ACHN (cell line): Measurements from ENCODE around the gene JAKMIP1.

Experiments used
- DNase-seq: peaks from one replicate; pipeline ENCODE4 v3.0.0-alpha.2; 2015
- in situ Hi-C: cut with HindIII; loops from 2 replicates; pipeline ENCODE4 v1.10.0; 2017; ENCODE audit warnings: low sequenced_read_pairs, low pct_ligation_motif_present, low pct_unique_long_range_greater_than_20kb

The JAKMIP1 gene

DNA sequence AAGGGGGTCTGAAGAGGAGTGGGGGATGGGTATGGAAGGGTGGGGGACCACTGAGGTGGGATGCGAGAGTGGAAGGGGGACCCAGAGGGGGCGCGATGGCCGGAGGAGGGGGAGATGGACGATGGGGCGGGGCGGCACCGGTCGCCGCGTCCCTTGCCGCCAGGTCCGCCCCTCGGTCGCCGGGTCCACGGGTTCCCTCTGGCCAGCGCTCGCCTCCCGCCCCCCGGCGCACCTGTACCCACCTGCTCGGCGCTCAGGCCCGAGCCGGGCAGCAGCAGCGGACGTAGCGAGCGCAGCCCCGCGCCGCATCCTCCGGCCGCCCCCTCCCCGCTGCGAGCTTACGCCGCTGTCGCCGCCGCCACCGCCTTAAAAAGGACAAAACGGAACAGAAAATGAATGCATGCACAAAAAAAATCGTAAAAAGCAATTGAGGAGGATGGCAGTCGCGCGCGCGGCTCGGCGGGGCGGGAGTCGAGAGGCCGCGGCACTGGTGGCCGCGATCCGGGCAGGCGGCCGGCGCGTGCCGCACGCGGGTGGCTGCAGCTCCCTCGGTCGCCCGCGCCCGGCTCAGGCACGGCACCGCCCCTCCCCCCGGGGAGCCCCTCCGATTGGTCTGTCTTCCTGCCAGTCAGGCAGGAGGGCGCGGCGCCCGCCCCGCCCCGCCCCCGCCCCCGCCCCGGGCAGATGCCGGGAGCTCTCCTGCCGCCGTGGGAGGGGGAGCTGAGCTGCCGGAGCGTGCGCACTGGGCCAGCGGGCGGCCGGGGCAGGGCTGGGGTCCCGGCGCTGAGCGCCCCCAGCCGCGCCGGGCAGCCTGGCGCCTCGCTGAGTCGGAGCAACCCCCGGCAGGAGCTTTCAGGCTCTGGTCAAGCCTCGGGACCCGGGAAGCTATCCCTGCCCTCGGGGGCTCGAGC lies at the start of gene JAKMIP1:
JAKMIP1 (minus strand) TSS at position 539 of the 911 bp plus-strand sequence. CDS start 87,699 bp downstream, outside the sequence.
- peak; percentile 54 for DNase-seq

DNA sequence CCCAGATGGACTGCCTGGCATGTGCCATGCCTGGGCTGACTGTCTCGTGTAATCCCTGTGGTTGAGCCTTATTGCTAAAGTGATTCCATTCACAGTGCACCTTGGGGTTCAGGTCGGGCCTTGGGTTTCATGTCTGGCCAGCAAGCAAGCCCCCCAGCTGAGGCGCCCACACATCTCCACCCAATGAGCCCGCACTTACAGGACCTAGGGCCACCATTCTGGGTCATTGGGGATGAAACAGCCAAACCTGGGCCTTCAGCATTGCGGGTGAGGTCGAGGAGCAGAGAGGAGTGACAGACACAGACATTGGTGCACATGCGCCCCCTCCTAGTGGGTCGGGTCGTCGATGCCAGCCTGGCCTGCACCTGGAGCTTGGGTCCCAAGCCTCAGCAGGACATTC lies 48.0 kb upstream of the JAKMIP1 start:
- DNase-seq = no peak
- in situ Hi-C loops = no loop called here

More for the DNA sequence above, at the start of gene JAKMIP1:
- in situ Hi-C loops = no loop called here

DNA sequence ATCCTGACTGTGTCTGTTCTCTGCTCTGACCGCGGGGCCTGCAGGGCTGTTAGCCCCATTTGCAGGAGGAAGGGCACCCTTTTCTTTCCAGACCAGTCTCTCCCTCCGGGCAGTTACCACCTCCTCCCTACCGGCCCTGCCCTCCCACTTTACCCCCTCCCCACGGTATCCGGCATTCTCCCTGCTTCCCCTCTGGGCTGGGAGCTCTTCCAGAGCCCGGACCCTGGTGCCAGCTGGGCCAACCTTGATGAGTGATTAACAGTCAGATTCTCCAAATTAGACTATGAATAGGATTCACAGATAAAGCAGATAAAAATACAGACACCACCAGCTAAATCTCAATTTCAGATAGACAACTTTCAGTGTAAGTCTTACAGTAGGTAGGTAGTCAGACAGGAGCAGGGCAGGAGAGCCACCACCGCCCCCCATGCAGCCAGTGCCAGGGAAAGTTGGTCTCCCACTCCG lies 45.9 kb upstream of the JAKMIP1 start:
- in situ Hi-C loops = no loop called here
- no peak for DNase-seq

DNA sequence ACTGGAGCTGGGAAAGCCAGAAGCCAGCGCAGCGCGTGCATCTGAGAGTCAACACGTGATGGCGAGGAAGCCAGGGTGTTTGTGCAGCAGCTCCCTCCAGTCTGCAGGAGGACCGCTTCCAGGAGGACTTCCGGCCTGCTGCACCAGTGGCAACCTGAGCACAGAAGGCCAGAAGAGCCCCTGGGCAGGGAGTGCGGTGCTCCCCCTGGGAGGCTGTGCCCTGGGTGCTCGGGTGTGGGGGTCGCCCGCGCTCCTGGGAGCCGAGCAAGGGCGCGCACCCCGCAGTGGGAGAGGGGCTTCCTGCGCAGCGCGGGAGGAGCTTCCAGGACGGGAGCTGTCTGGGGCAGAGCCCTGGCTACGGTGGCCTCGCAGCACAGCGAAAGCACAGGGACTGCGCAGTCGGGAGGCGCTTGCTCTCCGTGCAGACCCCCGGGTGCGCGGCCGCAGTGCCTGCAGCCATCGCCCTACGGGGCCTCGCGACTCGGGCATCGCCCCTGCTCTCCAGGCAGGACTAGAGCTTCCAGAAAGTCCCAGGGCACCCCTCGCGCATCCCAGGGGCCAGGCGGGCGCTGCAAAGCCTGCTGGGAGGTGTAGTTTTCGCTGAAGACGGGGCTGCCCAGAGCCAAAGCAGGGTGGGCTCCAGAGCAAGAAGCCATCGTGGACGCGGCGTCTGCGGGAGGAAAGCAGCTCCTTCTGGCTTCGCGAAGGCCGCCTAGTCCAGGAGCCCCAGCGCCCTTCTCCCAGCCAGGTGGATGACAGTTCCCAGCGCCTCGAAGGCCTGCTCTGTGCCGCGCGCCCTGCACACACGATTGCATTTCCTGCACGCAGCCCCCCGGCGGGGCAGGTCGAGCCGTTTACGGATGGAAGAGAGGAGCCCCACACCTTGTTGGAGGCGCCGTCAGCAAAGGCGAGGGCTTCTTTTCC lies 45.2 kb upstream of the JAKMIP1 start:
- no peak for DNase-seq
- in situ Hi-C loops = no loop called here

GRCh38 chr4:6242271-6243029 lies 42.1 kb upstream of the JAKMIP1 start:
- DNase-seq = no peak
- in situ Hi-C loops = no loop called here

GRCh38 chr4:6241062-6241845 lies 40.9 kb upstream of the JAKMIP1 start:
- DNase-seq = no peak
- in situ Hi-C loops = no loop called here

- DNase-seq = no peak
- in situ Hi-C loops = no loop called here
Observed at GRCh38 chr4:6239968-6240367, 39.6 kb upstream of the JAKMIP1 start.

DNA sequence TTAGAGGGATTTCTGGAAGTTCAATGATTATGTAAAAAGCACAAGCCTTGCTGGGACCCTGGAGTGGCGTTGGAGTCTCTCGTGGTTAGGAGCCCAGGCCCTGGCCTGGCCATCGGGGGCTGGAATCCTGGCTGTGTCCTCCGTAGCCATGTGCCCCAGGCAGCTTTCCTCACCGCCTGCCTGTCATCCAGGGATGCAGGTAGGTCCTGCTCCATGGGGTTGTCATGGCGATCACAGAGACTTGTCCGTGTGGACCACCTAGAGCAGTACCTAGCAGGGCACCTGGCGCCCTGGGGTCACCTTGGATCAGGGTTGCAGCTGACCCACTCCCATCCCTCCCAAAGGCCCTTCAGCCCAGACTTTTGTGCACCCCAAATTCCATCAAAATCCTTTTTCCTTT lies 39.1 kb upstream of the JAKMIP1 start:
- in situ Hi-C loops = no loop called here
- DNase-seq = no peak

DNA sequence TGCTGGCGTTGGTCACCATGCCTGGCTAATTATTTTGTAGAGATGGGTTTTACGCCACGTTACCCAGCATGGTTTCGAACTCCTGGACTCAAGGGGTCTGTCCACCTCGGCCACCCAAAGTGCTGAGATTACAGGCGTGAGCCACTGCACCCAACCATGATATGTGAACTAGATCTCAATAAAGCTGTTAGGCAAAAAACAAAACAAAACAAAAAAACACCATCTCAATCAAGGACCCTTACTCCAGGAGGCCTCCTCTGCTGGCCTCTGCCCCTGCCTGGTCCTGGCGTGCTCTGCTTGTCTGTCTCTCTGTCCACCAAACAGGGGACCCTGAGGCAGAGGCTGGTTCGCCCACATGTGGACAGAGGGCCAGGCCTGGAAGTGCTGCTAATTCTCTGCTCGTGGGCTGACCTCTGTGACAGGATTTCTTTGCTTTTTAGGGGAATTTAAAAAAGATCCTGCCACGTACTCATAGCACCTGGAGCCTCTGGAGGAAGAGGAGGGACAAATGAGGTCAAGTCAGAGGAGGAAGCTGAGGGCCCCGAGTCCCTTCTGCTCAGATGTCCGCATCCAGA lies 36.6 kb upstream of the JAKMIP1 start:
- in situ Hi-C loops = no loop called here
- no peak for DNase-seq

- no peak for DNase-seq
- in situ Hi-C loops = no loop called here
Observed at GRCh38 chr4:6235901-6236640, 35.7 kb upstream of the JAKMIP1 start.

DNA sequence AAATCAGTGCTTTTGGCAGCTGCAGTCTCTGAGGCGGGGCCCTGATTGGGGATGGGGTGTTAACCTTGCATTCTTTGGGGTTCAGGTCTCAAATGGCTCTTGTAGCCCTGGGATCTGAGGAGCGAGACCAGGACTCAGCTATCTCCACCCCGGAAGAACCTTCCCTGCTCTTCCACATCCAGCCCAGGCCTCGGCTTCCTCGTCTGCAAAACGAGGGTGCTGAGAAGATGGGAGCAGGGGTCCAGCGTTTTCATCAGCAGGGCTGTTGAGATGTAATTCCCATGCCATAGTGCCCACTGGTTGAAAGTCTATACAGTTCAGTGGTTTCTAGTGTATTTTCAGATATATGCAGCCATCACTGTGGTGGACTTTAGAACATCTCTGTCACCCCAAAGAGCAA lies 34.7 kb upstream of the JAKMIP1 start:
- in situ Hi-C loops = no loop called here
- no peak for DNase-seq

DNA sequence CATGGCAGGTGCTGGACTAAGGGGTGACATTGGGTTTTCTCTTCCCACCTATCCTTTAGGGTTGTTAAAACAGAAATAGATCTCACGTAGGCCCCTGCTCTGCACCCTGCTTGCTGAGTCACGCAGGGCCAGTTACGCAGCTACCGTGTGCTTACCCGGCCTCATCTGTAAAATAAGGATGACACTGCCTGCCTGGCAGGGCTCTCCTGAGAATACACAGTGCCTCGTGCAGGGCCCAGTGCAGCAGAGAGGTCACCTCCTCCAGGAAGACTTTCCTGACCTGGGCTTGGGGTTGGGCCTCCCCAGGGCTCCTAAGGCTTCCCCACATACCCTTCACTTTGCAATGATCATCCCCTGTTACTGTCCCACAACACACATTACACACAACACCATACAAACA lies 33.6 kb upstream of the JAKMIP1 start:
- DNase-seq = no peak
- in situ Hi-C loops = no loop called here

GRCh38 chr4:6232836-6233785 lies 32.8 kb upstream of the JAKMIP1 start:
- DNase-seq = no peak
- in situ Hi-C loops = no loop called here

- in situ Hi-C loops = no loop called here
- no peak for DNase-seq
Observed at GRCh38 chr4:6231663-6232165, 31.4 kb upstream of the JAKMIP1 start.

DNA sequence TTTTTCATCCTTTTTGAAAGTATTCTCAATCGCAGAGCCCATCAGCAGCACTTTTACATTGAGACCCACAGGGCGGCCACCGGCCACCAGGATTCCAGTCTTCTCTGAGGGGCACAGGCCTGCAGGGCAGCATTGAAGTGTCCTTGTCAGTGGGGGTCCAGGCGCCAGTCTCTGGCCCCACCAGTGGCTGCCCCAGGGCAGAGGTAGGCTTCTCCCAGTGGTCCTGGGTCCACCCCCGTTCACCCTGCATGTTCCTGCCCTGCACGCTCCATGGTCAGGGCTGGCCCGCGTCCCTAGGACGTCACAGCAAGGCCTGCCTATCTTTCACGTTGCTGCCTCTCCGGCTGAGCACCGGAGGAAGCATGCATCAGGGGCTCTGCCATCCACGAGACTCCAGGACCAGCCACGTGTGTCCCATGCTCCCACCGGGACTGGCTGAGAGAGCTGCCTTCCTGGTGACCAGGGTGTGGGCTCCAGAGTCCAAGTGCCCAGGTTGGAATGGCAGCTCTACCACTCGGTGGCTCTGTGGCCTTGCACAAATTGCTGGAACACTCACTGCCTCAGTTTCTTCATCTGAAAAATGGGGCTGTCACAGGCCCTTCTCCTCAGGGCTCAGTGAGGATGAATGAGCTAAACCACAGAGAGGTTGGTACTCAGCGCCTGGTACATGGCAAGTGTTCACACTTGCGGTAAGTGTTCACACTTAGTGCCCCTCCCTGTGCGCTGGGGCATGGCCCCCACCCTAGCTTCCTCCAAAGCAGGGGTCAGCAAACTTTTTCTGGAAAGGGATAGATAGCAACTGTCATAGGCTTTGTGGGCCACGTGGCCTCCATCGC lies 30.7 kb upstream of the JAKMIP1 start:
- no peak for DNase-seq
- in situ Hi-C loops = no loop called here
